HepG2 (cell line): Measurements from ENCODE around the gene GPR89A. TPM values are rescaled to one million over a fixed set of nuclear protein-coding genes. Genes with fewer than 3 reads are reported as not detected.

Experiments used
- ADNP ChIP-seq: sonication (generic); formaldehyde crosslinking; IDR thresholded peaks from 2 replicates; pipeline ENCODE4 v1.4.0; 2020; ENCODE audit warnings: missing genetic modification reagents
- GATA4 ChIP-seq: sonication (generic); IDR thresholded peaks from 2 replicates; pipeline ENCODE4 v1.6.1; 2016; ENCODE audit warnings: antibody characterized with exemption, low read depth, borderline replicate concordance
- KLF6 ChIP-seq: IDR thresholded peaks from 2 replicates; pipeline ENCODE4 v1.8.0; 2016; ENCODE audit warnings: missing biosample characterization, missing genetic modification reagents
- SMYD3 ChIP-seq: sonication (generic); formaldehyde crosslinking; IDR thresholded peaks from 2 replicates; pipeline ENCODE4 v1.8.1; 2023; ENCODE audit warnings: mild to moderate bottlenecking, missing genetic modification reagents
- SP2 ChIP-seq: sonication (generic); formaldehyde crosslinking; IDR thresholded peaks from 2 replicates; pipeline ENCODE4 v1.5.1; 2020; ENCODE audit warnings: mild to moderate bottlenecking, missing genetic modification reagents
- U2AF2 ChIP-seq: fragments of 200-400 bp; formaldehyde crosslinking; IDR thresholded peaks from 2 replicates; pipeline ENCODE4 v1.6.1; 2017; ENCODE audit warnings: low read depth, mild to moderate bottlenecking, low read length
- ZFP82 ChIP-seq: sonication (generic); formaldehyde crosslinking; IDR thresholded peaks from 2 replicates; pipeline ENCODE4 v1.5.1; 2020; ENCODE audit warnings: mild to moderate bottlenecking, missing genetic modification reagents, borderline replicate concordance
- ZNF12 ChIP-seq: sonication (generic); formaldehyde crosslinking; IDR thresholded peaks from 2 replicates; pipeline ENCODE4 v1.5.0; 2020; ENCODE audit warnings: missing genetic modification reagents
- ZNF136 ChIP-seq: sonication (generic); formaldehyde crosslinking; IDR thresholded peaks from 2 replicates; pipeline ENCODE4 v1.8.1; 2022; ENCODE audit warnings: low read depth, mild to moderate bottlenecking, moderate library complexity, missing genetic modification reagents
- ZNF782 ChIP-seq: sonication (generic); formaldehyde crosslinking; IDR thresholded peaks from 2 replicates; pipeline ENCODE4 v1.4.0; 2020; ENCODE audit warnings: missing genetic modification reagents, mild to moderate bottlenecking, borderline replicate concordance
- ZSCAN20 ChIP-seq: sonication (generic); formaldehyde crosslinking; IDR thresholded peaks from 2 replicates; pipeline ENCODE4 v1.4.0; 2020; ENCODE audit warnings: missing genetic modification reagents, mild to moderate bottlenecking, borderline replicate concordance
- polyA plus RNA-seq, 8 experiments: library from polyadenylated mRNA; depleted of rRNA in 3 of 8; stranded (reverse) in 7 of 8; unstranded in 1 of 8; fragments of >200 nt; fragmentation: Illumina TruSeq in 4 of 8; extraction: Trizol in 4 of 8; gene quantifications; 2 replicates each; pipeline versions ENCODE4 v1.2.1 to v1.2.3, GENCODE V29; 2011 to 2016; ENCODE audit warnings: low read depth in 4 of 8, missing spikeins in 1 of 8, mixed read lengths in 1 of 8; ENCODE audit not compliant: insufficient read depth in 1 of 8
- total RNA-seq, 5 experiments: library from RNA; depleted of rRNA; stranded (reverse); fragments of >200 nt; fragmentation: Illumina TruSeq; extraction: Trizol; gene quantifications; 2 replicates each; pipeline ENCODE4 v1.2.3, GENCODE V29; 2016; ENCODE audit warnings: low read depth in 1 of 5
- TF ChIP-seq, protein P1 (sequence below): sonication (generic); formaldehyde crosslinking; IDR thresholded peaks from 2 replicates; pipeline ENCODE4 v1.4.0; 2020; ENCODE audit warnings: mild to moderate bottlenecking, missing genetic modification reagents
- TF ChIP-seq, protein P2 (sequence below): fragments of 450-650 bp; IDR thresholded peaks from 2 replicates; pipeline ENCODE4 v1.6.1; 2016
- TF ChIP-seq, protein P3 (sequence below): sonication (generic); formaldehyde crosslinking; IDR thresholded peaks from 2 replicates; pipeline ENCODE4 v1.4.0; 2020; ENCODE audit warnings: missing genetic modification reagents
- TF ChIP-seq, protein P4 (sequence below): fragments of 450-650 bp; IDR thresholded peaks from 2 replicates; pipeline ENCODE4 v1.6.1; 2017
- TF ChIP-seq, protein P5 (sequence below): sonication (generic); formaldehyde crosslinking; IDR thresholded peaks from 2 replicates; pipeline ENCODE4 v1.4.0; 2020; ENCODE audit warnings: missing genetic modification reagents, borderline replicate concordance

Gene GPR89A
- total and polyA plus RNA-seq, 2 of the 13 experiments (the other 11 are each of a cell fraction or from before 2014, with no cell fraction given) = 23.4 to 32.6 TPM

DNA sequence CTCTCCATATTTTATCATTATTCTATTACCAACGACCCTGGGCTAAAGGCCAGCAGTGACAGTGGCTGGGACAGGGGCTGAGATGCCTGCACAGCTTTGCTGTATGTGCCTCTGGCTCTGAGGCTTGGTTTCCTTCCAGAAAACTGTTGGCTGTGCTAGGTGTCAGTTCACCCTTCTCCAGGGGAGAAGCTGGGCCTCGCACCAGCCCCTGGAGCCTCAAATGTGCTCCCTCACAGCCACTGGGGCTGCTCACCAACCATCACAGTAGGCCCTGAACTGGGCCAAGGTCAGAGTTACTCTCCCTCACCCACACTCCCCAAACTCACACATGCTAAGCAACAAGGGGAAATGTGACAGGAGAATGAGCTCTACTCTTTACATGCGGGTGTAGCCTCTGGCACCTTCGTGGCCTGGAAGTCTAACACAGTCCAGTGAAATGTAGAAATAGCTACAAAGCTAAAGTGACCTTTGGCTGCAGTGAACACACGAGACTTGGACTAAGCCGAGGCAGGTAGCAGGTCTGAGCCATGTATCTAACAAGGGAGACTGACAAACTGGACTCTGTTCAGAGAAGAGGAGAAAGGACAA is 106.8 kb downstream of the GPR89A start (continued):
- TF ChIP-seq, protein P1, sequence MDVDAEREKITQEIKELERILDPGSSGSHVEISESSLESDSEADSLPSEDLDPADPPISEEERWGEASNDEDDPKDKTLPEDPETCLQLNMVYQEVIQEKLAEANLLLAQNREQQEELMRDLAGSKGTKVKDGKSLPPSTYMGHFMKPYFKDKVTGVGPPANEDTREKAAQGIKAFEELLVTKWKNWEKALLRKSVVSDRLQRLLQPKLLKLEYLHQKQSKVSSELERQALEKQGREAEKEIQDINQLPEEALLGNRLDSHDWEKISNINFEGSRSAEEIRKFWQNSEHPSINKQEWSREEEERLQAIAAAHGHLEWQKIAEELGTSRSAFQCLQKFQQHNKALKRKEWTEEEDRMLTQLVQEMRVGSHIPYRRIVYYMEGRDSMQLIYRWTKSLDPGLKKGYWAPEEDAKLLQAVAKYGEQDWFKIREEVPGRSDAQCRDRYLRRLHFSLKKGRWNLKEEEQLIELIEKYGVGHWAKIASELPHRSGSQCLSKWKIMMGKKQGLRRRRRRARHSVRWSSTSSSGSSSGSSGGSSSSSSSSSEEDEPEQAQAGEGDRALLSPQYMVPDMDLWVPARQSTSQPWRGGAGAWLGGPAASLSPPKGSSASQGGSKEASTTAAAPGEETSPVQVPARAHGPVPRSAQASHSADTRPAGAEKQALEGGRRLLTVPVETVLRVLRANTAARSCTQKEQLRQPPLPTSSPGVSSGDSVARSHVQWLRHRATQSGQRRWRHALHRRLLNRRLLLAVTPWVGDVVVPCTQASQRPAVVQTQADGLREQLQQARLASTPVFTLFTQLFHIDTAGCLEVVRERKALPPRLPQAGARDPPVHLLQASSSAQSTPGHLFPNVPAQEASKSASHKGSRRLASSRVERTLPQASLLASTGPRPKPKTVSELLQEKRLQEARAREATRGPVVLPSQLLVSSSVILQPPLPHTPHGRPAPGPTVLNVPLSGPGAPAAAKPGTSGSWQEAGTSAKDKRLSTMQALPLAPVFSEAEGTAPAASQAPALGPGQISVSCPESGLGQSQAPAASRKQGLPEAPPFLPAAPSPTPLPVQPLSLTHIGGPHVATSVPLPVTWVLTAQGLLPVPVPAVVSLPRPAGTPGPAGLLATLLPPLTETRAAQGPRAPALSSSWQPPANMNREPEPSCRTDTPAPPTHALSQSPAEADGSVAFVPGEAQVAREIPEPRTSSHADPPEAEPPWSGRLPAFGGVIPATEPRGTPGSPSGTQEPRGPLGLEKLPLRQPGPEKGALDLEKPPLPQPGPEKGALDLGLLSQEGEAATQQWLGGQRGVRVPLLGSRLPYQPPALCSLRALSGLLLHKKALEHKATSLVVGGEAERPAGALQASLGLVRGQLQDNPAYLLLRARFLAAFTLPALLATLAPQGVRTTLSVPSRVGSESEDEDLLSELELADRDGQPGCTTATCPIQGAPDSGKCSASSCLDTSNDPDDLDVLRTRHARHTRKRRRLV = no peak
- TF ChIP-seq ZFP82 (CRISPR knock-in tag) = no peak; the same call in 1 of the 2 replicates
- TF ChIP-seq ZNF782 (CRISPR knock-in tag) = 0 out of 2 replicates have a peak, but pooled peaks have one; percentile 57
- TF ChIP-seq, protein P2, sequence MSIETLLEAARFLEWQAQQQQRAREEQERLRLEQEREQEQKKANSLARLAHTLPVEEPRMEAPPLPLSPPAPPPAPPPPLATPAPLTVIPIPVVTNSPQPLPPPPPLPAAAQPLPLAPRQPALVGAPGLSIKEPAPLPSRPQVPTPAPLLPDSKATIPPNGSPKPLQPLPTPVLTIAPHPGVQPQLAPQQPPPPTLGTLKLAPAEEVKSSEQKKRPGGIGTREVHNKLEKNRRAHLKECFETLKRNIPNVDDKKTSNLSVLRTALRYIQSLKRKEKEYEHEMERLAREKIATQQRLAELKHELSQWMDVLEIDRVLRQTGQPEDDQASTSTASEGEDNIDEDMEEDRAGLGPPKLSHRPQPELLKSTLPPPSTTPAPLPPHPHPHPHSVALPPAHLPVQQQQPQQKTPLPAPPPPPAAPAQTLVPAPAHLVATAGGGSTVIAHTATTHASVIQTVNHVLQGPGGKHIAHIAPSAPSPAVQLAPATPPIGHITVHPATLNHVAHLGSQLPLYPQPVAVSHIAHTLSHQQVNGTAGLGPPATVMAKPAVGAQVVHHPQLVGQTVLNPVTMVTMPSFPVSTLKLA = no peak
- no peak for TF ChIP-seq U2AF2
- no peak for TF ChIP-seq GATA4
- no peak for TF ChIP-seq ADNP (CRISPR knock-in tag)
- TF ChIP-seq, protein P3, sequence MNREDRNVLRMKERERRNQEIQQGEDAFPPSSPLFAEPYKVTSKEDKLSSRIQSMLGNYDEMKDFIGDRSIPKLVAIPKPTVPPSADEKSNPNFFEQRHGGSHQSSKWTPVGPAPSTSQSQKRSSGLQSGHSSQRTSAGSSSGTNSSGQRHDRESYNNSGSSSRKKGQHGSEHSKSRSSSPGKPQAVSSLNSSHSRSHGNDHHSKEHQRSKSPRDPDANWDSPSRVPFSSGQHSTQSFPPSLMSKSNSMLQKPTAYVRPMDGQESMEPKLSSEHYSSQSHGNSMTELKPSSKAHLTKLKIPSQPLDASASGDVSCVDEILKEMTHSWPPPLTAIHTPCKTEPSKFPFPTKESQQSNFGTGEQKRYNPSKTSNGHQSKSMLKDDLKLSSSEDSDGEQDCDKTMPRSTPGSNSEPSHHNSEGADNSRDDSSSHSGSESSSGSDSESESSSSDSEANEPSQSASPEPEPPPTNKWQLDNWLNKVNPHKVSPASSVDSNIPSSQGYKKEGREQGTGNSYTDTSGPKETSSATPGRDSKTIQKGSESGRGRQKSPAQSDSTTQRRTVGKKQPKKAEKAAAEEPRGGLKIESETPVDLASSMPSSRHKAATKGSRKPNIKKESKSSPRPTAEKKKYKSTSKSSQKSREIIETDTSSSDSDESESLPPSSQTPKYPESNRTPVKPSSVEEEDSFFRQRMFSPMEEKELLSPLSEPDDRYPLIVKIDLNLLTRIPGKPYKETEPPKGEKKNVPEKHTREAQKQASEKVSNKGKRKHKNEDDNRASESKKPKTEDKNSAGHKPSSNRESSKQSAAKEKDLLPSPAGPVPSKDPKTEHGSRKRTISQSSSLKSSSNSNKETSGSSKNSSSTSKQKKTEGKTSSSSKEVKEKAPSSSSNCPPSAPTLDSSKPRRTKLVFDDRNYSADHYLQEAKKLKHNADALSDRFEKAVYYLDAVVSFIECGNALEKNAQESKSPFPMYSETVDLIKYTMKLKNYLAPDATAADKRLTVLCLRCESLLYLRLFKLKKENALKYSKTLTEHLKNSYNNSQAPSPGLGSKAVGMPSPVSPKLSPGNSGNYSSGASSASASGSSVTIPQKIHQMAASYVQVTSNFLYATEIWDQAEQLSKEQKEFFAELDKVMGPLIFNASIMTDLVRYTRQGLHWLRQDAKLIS (CRISPR knock-in tag) = no peak
- TF ChIP-seq SMYD3 (CRISPR knock-in tag) = no peak
- TF ChIP-seq KLF6 = no peak; the same call in 1 of the 2 replicates
- peak; percentile 72; the same call in 1 of the 2 replicates for TF ChIP-seq ZNF12 (CRISPR knock-in tag)
- no peak for TF ChIP-seq ZNF136 (CRISPR knock-in tag)
- TF ChIP-seq ZSCAN20 = 0 out of 2 replicates have a peak, but pooled peaks have one; percentile 71
- TF ChIP-seq, protein P4, sequence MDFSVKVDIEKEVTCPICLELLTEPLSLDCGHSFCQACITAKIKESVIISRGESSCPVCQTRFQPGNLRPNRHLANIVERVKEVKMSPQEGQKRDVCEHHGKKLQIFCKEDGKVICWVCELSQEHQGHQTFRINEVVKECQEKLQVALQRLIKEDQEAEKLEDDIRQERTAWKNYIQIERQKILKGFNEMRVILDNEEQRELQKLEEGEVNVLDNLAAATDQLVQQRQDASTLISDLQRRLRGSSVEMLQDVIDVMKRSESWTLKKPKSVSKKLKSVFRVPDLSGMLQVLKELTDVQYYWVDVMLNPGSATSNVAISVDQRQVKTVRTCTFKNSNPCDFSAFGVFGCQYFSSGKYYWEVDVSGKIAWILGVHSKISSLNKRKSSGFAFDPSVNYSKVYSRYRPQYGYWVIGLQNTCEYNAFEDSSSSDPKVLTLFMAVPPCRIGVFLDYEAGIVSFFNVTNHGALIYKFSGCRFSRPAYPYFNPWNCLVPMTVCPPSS = no peak
- TF ChIP-seq, protein P5, sequence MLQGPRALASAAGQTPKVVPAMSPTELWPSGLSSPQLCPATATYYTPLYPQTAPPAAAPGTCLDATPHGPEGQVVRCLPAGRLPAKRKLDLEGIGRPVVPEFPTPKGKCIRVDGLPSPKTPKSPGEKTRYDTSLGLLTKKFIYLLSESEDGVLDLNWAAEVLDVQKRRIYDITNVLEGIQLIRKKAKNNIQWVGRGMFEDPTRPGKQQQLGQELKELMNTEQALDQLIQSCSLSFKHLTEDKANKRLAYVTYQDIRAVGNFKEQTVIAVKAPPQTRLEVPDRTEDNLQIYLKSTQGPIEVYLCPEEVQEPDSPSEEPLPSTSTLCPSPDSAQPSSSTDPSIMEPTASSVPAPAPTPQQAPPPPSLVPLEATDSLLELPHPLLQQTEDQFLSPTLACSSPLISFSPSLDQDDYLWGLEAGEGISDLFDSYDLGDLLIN (CRISPR knock-in tag) = no peak
- TF ChIP-seq SP2 (CRISPR knock-in tag) = no peak
